ENCODE measurements around the gene OSTF1.

OSTF1 gene

DNA sequence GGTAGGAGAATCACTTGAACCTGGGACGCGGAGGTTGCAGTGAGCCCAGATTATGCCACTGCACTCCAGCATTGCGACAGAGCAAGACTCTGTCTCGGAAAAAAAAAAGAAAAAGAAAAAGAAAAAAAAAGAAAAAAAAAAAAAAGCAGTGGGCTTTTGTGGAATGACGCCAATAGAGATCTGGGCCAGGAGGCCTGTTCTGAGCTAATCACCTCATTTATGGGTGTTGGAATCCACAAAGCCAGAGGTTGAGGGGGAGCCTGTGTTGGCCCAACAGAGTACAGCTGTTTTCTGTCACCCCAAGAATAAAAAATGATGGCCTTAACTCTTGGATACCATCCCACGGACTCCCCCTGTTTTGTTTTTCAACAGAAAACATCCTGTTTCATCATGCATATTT, 18.5 kb downstream of the OSTF1 start:
- H3K27ac ChIP-seq (ENCODE audit: low read length): no peak overlapping the region
- no peaks in the 10 kb centered on the region for H3K4me1 ChIP-seq (ENCODE audit: control insufficient read depth, low read depth, low read length)
- no peaks in the 10 kb centered on the region for H3K9me3 ChIP-seq (ENCODE audit: control insufficient read depth, low read depth, low read length)
- H3K4me3 ChIP-seq (ENCODE audit: low read length): no peak overlapping the region
- no peaks in the 10 kb centered on the region for H3K27me3 ChIP-seq (ENCODE audit: control insufficient read depth, insufficient read depth, low read length)
- no peak overlapping the region for H3K9ac ChIP-seq (ENCODE audit: low read length)
- no peaks in the 10 kb centered on the region for H3K36me3 ChIP-seq (ENCODE audit: control insufficient read depth, low read depth, low read length)

DNA sequence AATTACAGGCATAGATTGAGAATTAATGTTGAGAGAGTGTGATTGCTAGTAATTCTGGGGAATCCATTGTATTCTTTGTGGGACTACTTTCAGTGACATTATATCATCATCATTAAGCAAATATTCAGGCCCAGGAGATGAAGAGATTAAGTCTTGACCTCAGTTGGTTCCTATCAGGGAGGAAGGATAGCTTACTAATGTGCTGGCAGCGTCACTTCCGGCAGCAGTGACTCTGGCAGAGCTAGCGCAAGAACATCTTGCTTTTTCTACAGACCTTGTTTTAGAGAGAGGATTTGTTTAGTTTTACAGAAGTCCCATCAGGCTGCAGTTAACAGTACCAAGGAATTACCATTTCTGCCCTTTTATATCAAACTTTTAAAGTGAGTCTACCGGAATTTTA, 20.3 kb downstream of the OSTF1 start:
- H3K27ac ChIP-seq (ENCODE audit: low read length): no peak overlapping the region

DNA sequence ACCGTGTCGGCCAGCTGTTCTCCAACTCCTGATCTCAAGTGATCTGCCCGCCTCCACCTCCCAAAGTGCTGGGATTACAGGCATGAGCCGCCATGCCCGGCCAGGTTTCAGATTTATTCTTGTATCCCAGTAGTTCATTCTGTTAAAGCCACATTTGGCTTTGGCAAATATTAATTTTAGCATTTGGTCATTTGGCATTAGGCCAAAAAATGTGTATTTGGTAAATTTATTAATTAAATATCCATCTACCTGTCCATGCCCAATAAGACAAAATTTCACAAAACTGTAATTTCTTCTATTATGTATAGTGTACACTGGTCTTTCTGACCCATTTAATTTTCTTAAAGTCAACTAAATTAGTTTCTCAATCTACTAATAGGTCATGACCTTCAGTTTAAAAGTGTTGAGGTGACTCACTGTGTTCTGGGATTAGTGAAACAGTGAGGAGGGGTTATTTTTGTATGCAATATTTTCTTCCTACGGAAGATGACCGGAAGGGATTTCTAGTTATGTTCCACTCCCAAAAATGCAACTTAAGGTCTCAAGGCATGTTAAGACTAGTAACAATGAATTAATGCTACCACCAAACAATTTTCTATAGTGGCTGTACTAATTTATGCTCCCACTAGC, 21.0 kb downstream of the OSTF1 start:
- Histone ChIP-seq H3K27ac (ENCODE audit: low read length) (no peak overlapping the region), H3K4me3 (ENCODE audit: low read length) (no peak overlapping the region)

More for the DNA sequence above, 20.3 kb downstream of the OSTF1 start:
- Histone ChIP-seq H3K27me3 (ENCODE audit: control insufficient read depth, insufficient read depth, low read length) (no peaks in the 10 kb centered on the region), H3K4me1 (ENCODE audit: control insufficient read depth, low read depth, low read length) (no peaks in the 10 kb centered on the region), H3K9me3 (ENCODE audit: control insufficient read depth, low read depth, low read length) (no peaks in the 10 kb centered on the region), H3K4me3 (ENCODE audit: low read length) (no peak overlapping the region), H3K9ac (ENCODE audit: low read length) (no peak overlapping the region), H3K36me3 (ENCODE audit: control insufficient read depth, low read depth, low read length) (no peaks in the 10 kb centered on the region)

GRCh38 chr9:75111019-75111622, 22.8 kb downstream of the OSTF1 start:
- no peak overlapping the region for H3K9ac ChIP-seq (ENCODE audit: low read length)

More for the DNA sequence above, 21.0 kb downstream of the OSTF1 start:
- Histone ChIP-seq H3K4me1 (ENCODE audit: control insufficient read depth, low read depth, low read length) (no peaks in the 10 kb centered on the region), H3K27me3 (ENCODE audit: control insufficient read depth, insufficient read depth, low read length) (no peaks in the 10 kb centered on the region), H3K9ac (ENCODE audit: low read length) (no peak overlapping the region), H3K9me3 (ENCODE audit: control insufficient read depth, low read depth, low read length) (no peaks in the 10 kb centered on the region), H3K36me3 (ENCODE audit: control insufficient read depth, low read depth, low read length) (no peaks in the 10 kb centered on the region)

DNA sequence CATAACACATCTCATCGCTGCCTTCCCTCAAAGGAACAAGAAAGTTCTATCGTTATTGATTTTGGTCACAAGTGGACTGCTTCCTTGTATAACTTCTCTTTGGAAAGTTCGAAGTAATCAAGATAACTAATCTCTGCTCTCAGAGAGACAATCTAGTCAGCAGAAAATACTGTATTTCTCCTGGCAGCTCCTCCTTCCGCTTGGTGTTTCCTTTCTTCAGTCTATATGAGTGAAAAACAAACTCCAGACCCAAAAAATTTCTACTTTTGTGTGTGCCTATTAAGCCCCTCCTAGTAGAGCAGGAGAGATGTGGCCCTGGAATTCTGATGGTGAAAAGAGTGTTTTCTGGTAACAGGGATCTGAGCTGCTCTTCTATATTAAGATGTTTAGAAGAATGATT, 24.5 kb downstream of the OSTF1 start:
- Histone ChIP-seq H3K4me1 (ENCODE audit: control insufficient read depth, low read depth, low read length) (no peaks in the 10 kb centered on the region), H3K36me3 (ENCODE audit: control insufficient read depth, low read depth, low read length) (no peaks in the 10 kb centered on the region), H3K27ac (ENCODE audit: low read length) (no peak overlapping the region), H3K4me3 (ENCODE audit: low read length) (no peak overlapping the region), H3K27me3 (ENCODE audit: control insufficient read depth, insufficient read depth, low read length) (no peaks in the 10 kb centered on the region), H3K9me3 (ENCODE audit: control insufficient read depth, low read depth, low read length) (no peaks in the 10 kb centered on the region), H3K9ac (ENCODE audit: low read length) (no peak overlapping the region)

More at GRCh38 chr9:75111019-75111622, 22.8 kb downstream of the OSTF1 start:
- no peaks in the 10 kb centered on the region for H3K9me3 ChIP-seq (ENCODE audit: control insufficient read depth, low read depth, low read length)
- no peak overlapping the region for H3K27ac ChIP-seq (ENCODE audit: low read length)
- H3K4me3 ChIP-seq (ENCODE audit: low read length): no peak overlapping the region
- no peaks in the 10 kb centered on the region for H3K36me3 ChIP-seq (ENCODE audit: control insufficient read depth, low read depth, low read length)
- no peaks in the 10 kb centered on the region for H3K27me3 ChIP-seq (ENCODE audit: control insufficient read depth, insufficient read depth, low read length)
- H3K4me1 ChIP-seq (ENCODE audit: control insufficient read depth, low read depth, low read length): no peaks in the 10 kb centered on the region

- Histone ChIP-seq H3K4me1 (ENCODE audit: control insufficient read depth, low read depth, low read length) (no peaks in the 10 kb centered on the region), H3K27me3 (ENCODE audit: control insufficient read depth, insufficient read depth, low read length) (no peaks in the 10 kb centered on the region), H3K27ac (ENCODE audit: low read length) (no peak overlapping the region), H3K36me3 (ENCODE audit: control insufficient read depth, low read depth, low read length) (no peaks in the 10 kb centered on the region), H3K4me3 (ENCODE audit: low read length) (no peak overlapping the region), H3K9ac (ENCODE audit: low read length) (no peak overlapping the region), H3K9me3 (ENCODE audit: control insufficient read depth, low read depth, low read length) (no peaks in the 10 kb centered on the region)
Observed at GRCh38 chr9:75116306-75116705, 28.0 kb downstream of the OSTF1 start.

DNA sequence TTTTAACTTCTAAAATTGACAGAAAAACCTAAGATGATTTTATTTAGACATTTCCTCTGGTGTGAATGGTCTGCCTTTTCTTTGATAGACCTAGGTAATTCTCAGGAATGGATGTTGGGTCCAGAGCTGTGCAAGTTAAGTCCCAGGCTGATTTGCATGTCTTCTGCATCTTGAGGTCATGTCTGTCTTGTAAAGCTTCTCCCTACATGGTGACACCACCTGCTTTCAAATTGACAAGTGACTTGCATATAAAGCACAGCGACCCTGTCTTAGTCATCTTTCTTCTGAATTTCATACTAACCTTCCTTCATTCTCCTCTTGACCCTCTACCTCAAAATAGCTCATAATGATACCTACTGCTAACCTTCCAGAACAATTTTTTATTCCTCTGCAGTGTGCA, 29.2 kb downstream of the OSTF1 start:
- Histone ChIP-seq H3K36me3 (ENCODE audit: control insufficient read depth, low read depth, low read length) (no peaks in the 10 kb centered on the region), H3K27ac (ENCODE audit: low read length) (no peak overlapping the region), H3K27me3 (ENCODE audit: control insufficient read depth, insufficient read depth, low read length) (no peaks in the 10 kb centered on the region), H3K9me3 (ENCODE audit: control insufficient read depth, low read depth, low read length) (no peaks in the 10 kb centered on the region), H3K4me1 (ENCODE audit: control insufficient read depth, low read depth, low read length) (peaks cover 7% of the 10 kb centered on the region), H3K9ac (ENCODE audit: low read length) (no peak overlapping the region), H3K4me3 (ENCODE audit: low read length) (no peak overlapping the region)

DNA sequence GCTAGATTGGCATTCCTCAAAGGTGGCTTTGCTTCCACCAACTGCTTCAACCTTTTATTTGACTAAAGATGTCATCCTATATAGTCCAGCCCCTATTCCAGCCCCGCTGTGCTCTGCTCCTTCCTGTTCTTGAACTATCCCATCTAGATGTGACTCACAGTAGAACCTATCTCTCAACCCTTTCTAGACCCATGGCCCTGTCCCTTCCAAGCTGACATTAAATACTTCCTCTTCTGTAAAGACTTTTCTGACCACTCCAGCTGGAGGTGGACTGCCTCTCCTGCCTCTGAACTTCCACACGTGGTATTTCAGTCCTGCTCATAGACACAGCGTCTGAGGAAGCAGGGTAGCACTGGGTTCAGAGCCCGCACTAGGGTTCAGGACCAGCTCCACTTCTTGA, 32.4 kb downstream of the OSTF1 start:
- H3K27ac ChIP-seq (ENCODE audit: low read length): no peak overlapping the region
- no peaks in the 10 kb centered on the region for H3K36me3 ChIP-seq (ENCODE audit: control insufficient read depth, low read depth, low read length)

GRCh38 chr9:75121914-75122558, 33.7 kb downstream of the OSTF1 start:
- Histone ChIP-seq H3K36me3 (ENCODE audit: control insufficient read depth, low read depth, low read length) (no peaks in the 10 kb centered on the region), H3K27me3 (ENCODE audit: control insufficient read depth, insufficient read depth, low read length) (no peaks in the 10 kb centered on the region), H3K27ac (ENCODE audit: low read length) (no peak overlapping the region), H3K4me1 (ENCODE audit: control insufficient read depth, low read depth, low read length) (peaks cover 7% of the 10 kb centered on the region), H3K9ac (ENCODE audit: low read length) (no peak overlapping the region), H3K9me3 (ENCODE audit: control insufficient read depth, low read depth, low read length) (no peaks in the 10 kb centered on the region), H3K4me3 (ENCODE audit: low read length) (no peak overlapping the region)

More for the DNA sequence above, 32.4 kb downstream of the OSTF1 start:
- H3K9me3 ChIP-seq (ENCODE audit: control insufficient read depth, low read depth, low read length): no peaks in the 10 kb centered on the region
- H3K9ac ChIP-seq (ENCODE audit: low read length): no peak overlapping the region
- H3K27me3 ChIP-seq (ENCODE audit: control insufficient read depth, insufficient read depth, low read length): no peaks in the 10 kb centered on the region
- peaks cover 7% of the 10 kb centered on the region for H3K4me1 ChIP-seq (ENCODE audit: control insufficient read depth, low read depth, low read length)
- no peak overlapping the region for H3K4me3 ChIP-seq (ENCODE audit: low read length)

GRCh38 chr9:75123696-75124095, 35.4 kb downstream of the OSTF1 start:
- H3K27me3 ChIP-seq (ENCODE audit: control insufficient read depth, insufficient read depth, low read length): no peaks in the 10 kb centered on the region
- H3K9me3 ChIP-seq (ENCODE audit: control insufficient read depth, low read depth, low read length): no peaks in the 10 kb centered on the region
- H3K36me3 ChIP-seq (ENCODE audit: control insufficient read depth, low read depth, low read length): no peaks in the 10 kb centered on the region
- H3K27ac ChIP-seq (ENCODE audit: low read length): no peak overlapping the region
- no peak overlapping the region for H3K9ac ChIP-seq (ENCODE audit: low read length)
- peaks cover 7% of the 10 kb centered on the region for H3K4me1 ChIP-seq (ENCODE audit: control insufficient read depth, low read depth, low read length)
- no peak overlapping the region for H3K4me3 ChIP-seq (ENCODE audit: low read length)

DNA sequence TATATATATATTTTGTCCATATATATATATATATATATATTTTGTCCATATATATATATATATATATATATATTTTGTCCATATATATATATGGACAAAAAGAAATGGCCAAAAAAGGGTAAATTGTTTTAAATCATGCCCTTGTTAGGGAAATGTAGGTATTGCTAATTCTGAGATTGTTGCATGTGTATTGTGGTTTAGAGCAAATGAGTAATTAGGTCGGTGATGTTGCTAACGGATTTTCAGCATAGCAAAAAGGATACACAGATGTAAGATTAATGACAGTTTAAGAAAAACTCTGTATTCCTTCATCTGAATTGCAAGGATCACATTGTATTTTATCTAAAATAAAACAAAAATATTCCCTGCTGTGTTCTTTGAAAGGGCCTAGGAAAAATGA, 40.2 kb downstream of the OSTF1 start:
- Histone ChIP-seq H3K27me3 (ENCODE audit: control insufficient read depth, insufficient read depth, low read length) (no peaks in the 10 kb centered on the region), H3K4me1 (ENCODE audit: control insufficient read depth, low read depth, low read length) (no peaks in the 10 kb centered on the region), H3K4me3 (ENCODE audit: low read length) (no peak overlapping the region), H3K9ac (ENCODE audit: low read length) (no peak overlapping the region), H3K9me3 (ENCODE audit: control insufficient read depth, low read depth, low read length) (no peaks in the 10 kb centered on the region), H3K27ac (ENCODE audit: low read length) (no peak overlapping the region), H3K36me3 (ENCODE audit: control insufficient read depth, low read depth, low read length) (no peaks in the 10 kb centered on the region)

- H3K9ac ChIP-seq (ENCODE audit: low read length): no peak overlapping the region
- no peak overlapping the region for H3K27ac ChIP-seq (ENCODE audit: low read length)
- no peak overlapping the region for H3K4me3 ChIP-seq (ENCODE audit: low read length)
- H3K9me3 ChIP-seq (ENCODE audit: control insufficient read depth, low read depth, low read length): no peaks in the 10 kb centered on the region
- no peaks in the 10 kb centered on the region for H3K27me3 ChIP-seq (ENCODE audit: control insufficient read depth, insufficient read depth, low read length)
- H3K4me1 ChIP-seq (ENCODE audit: control insufficient read depth, low read depth, low read length): no peaks in the 10 kb centered on the region
- H3K36me3 ChIP-seq (ENCODE audit: control insufficient read depth, low read depth, low read length): no peaks in the 10 kb centered on the region
Observed at GRCh38 chr9:75130172-75130571, 41.9 kb downstream of the OSTF1 start.
